ENCODE measurements around the gene UBN2. TPM values are rescaled to one million over a fixed set of nuclear protein-coding genes. Genes with fewer than 3 reads are reported as not detected.

The UBN2 gene
- total RNA-seq, 2 experiments from 2014 or later, result 7.2 to 19.9 TPM

GRCh38 chr7:139232377-139232717, 1.3 kb downstream of the UBN2 start:
- DNase-seq (ENCODE audit: low spot score), result no peak
- CTCF ChIA-PET (ENCODE audit: unreplicated experiment), result no interaction called here
- POLR2A ChIA-PET, result interaction anchor here (0.9 to 2.2 kb wide), 3 partner anchors 11 to 138 kb away, joined by 3 to 5 read pairs (median 4); no protein-coding TSS in a partner anchor
- peak overlapping the region; percentile 32; the same call in 1 of the 2 replicates for H2AFZ ChIP-seq (ENCODE audit: low read length)
- BruUV-seq (replicated peaks), result no TSS peak
- H3K4me1 ChIP-seq (ENCODE audit: insufficient read depth, low read length, poor library complexity, severe bottlenecking), result peaks cover 14% of the 10 kb centered on the region
- TF ChIP-seq EZH2phosphoT487 (IDR thresholded peaks at IDR 0.05; ENCODE audit: borderline replicate concordance, low read depth, low read length) (no peak), CTCF (conservative IDR thresholded peaks at IDR 0.05; ENCODE audit: low read length) (no peak)
- H3K9me2 ChIP-seq (ENCODE audit: insufficient read depth, low read length), result no peaks in the 10 kb centered on the region
- peaks cover 10% of the 10 kb centered on the region; the same call in 1 of the 2 replicates for H4K20me1 ChIP-seq (ENCODE audit: insufficient read depth, low read length)
- peak overlapping the region; percentile 97 for H3K4me3 ChIP-seq (ENCODE audit: low read depth, low read length, poor library complexity, severe bottlenecking)
- intact Hi-C loops (cut with micrococcal nuclease; ENCODE audit: unreplicated experiment), result loop anchor here (1.0 kb wide), 1 partner anchor 127 kb away; the partner anchor contains the start of gene LUC7L2
- peaks cover 6% of the 10 kb centered on the region; the same call in 1 of the 2 replicates for H3K36me3 ChIP-seq (ENCODE audit: insufficient read depth, low read length)
- peak overlapping the region; percentile 84 for H3K4me2 ChIP-seq (ENCODE audit: low read length)
- no peaks in the 10 kb centered on the region for H3K9me3 ChIP-seq (ENCODE audit: low read length)
- H3K27ac ChIP-seq (ENCODE audit: low read depth, low read length, poor library complexity, severe bottlenecking), result no peak overlapping the region
- peaks cover 45% of the 10 kb centered on the region for H3K79me2 ChIP-seq (ENCODE audit: insufficient read depth, low read depth, low read length)

GRCh38 chr7:139232904-139233303, 1.9 kb downstream of the UBN2 start:
- Histone ChIP-seq H3K9me3 (ENCODE audit: low read length) (no peaks in the 10 kb centered on the region), H3K4me2 (ENCODE audit: low read length) (peak overlapping the region; percentile 84), H2AFZ (ENCODE audit: low read length) (no peak overlapping the region), H3K4me1 (ENCODE audit: insufficient read depth, low read length, poor library complexity, severe bottlenecking) (peaks cover 14% of the 10 kb centered on the region), H4K20me1 (ENCODE audit: insufficient read depth, low read length) (peaks cover 10% of the 10 kb centered on the region; the same call in 1 of the 2 replicates), H3K36me3 (ENCODE audit: insufficient read depth, low read length) (peaks cover 12% of the 10 kb centered on the region), H3K4me3 (ENCODE audit: low read depth, low read length, poor library complexity, severe bottlenecking) (peak overlapping the region; percentile 97), H3K27ac (ENCODE audit: low read depth, low read length, poor library complexity, severe bottlenecking) (no peak overlapping the region), H3K9me2 (ENCODE audit: insufficient read depth, low read length) (no peaks in the 10 kb centered on the region), H3K79me2 (ENCODE audit: insufficient read depth, low read depth, low read length) (peaks cover 45% of the 10 kb centered on the region)
- intact Hi-C loops (cut with micrococcal nuclease; ENCODE audit: unreplicated experiment), result loop anchor here (1.0 kb wide), 1 partner anchor 126 kb away; the partner anchor contains the start of gene LUC7L2
- DNase-seq (ENCODE audit: low spot score), result no peak
- BruUV-seq (replicated peaks), result TSS peak; percentile 72
- TF ChIP-seq CTCF (conservative IDR thresholded peaks at IDR 0.05; ENCODE audit: low read length) (no peak), EZH2phosphoT487 (IDR thresholded peaks at IDR 0.05; ENCODE audit: borderline replicate concordance, low read depth, low read length) (no peak)
- ChIA-PET CTCF (ENCODE audit: unreplicated experiment) (no interaction called here), POLR2A (interaction anchor here (0.9 to 2.2 kb wide), 2 partner anchors 10 to 46 kb away, joined by 3 to 5 read pairs; no protein-coding TSS in a partner anchor)

GRCh38 chr7:139241258-139241657, 10.2 kb downstream of the UBN2 start:
- no peak overlapping the region for H3K4me3 ChIP-seq (ENCODE audit: low read depth, low read length, poor library complexity, severe bottlenecking)
- H3K27ac ChIP-seq (ENCODE audit: low read depth, low read length, poor library complexity, severe bottlenecking), result no peak overlapping the region
- H3K9me3 ChIP-seq (ENCODE audit: low read length), result no peaks in the 10 kb centered on the region
- H3K79me2 ChIP-seq (ENCODE audit: insufficient read depth, low read depth, low read length), result peaks cover 2% of the 10 kb centered on the region; the same call in 1 of the 2 replicates
- ChIA-PET CTCF (ENCODE audit: unreplicated experiment) (no interaction called here), POLR2A (interaction anchor here (0.6 kb wide), 1 partner anchor 1703 kb away, joined by 7 read pairs; no protein-coding TSS in a partner anchor)
- H2AFZ ChIP-seq (ENCODE audit: low read length), result no peak overlapping the region
- no peaks in the 10 kb centered on the region for H4K20me1 ChIP-seq (ENCODE audit: insufficient read depth, low read length)
- H3K4me1 ChIP-seq (ENCODE audit: insufficient read depth, low read length, poor library complexity, severe bottlenecking), result no peaks in the 10 kb centered on the region
- intact Hi-C loops (cut with micrococcal nuclease; ENCODE audit: unreplicated experiment), result no loop called here
- H3K36me3 ChIP-seq (ENCODE audit: insufficient read depth, low read length), result peaks cover 82% of the 10 kb centered on the region
- H3K9me2 ChIP-seq (ENCODE audit: insufficient read depth, low read length), result no peaks in the 10 kb centered on the region
- DNase-seq (ENCODE audit: low spot score), result no peak
- H3K4me2 ChIP-seq (ENCODE audit: low read length), result no peak overlapping the region
- no TSS peak for BruUV-seq (replicated peaks)
- TF ChIP-seq EZH2phosphoT487 (IDR thresholded peaks at IDR 0.05; ENCODE audit: borderline replicate concordance, low read depth, low read length), result no peak
- no peak for TF ChIP-seq CTCF (conservative IDR thresholded peaks at IDR 0.05; ENCODE audit: low read length)
